HFFc6 (cell line): ENCODE data around the gene TRAPPC10. TPM values are rescaled to one million over a fixed set of nuclear protein-coding genes. Genes with fewer than 3 reads are reported as not detected.
A peak's percentile ranks its signal among the peaks of the same experiment; 100 is the strongest.

ENCODE experiments used
- DNase-seq: peaks from one replicate; pipeline ENCODE4 v3.0.0-alpha.2; 2018
- H3K27ac Mint-ChIP-seq: 2 replicates; pipeline ENCODE4 v1.8.0; 2020; ENCODE audit warnings: mild to moderate bottlenecking, mixed read lengths
- H3K27me3 Mint-ChIP-seq: 2 replicates; pipeline ENCODE4 v1.8.0; 2021; ENCODE audit warnings: mild to moderate bottlenecking, moderate library complexity, mixed read lengths; ENCODE audit not compliant: insufficient read depth
- H3K36me3 Mint-ChIP-seq: 2 replicates; pipeline ENCODE4 v1.8.0; 2021; ENCODE audit warnings: low read depth, mixed read lengths
- H3K4me1 Mint-ChIP-seq: 2 replicates; pipeline ENCODE4 v1.8.0; 2020; ENCODE audit warnings: low read depth, mixed read lengths
- H3K4me3 Mint-ChIP-seq: 2 replicates; pipeline ENCODE4 v1.8.0; 2020; ENCODE audit warnings: mild to moderate bottlenecking, moderate library complexity, mixed read lengths
- H3K9me3 Mint-ChIP-seq: 2 replicates; pipeline ENCODE4 v1.8.0; 2020; ENCODE audit warnings: mild to moderate bottlenecking, mixed read lengths
- CTCF ChIP-seq: fragments of 200-600 bp; sonication (generic); IDR thresholded peaks from 2 replicates; pipeline ENCODE4 v1.5.0; 2021; ENCODE audit warnings: antibody characterized with exemption, mild to moderate bottlenecking
- total RNA-seq, 6 experiments: library from RNA; stranded (reverse); fragmentation: NEBNext Ultra II Directional; extraction: Animal tissue kit (Norgen Biotek cat#: 25700); gene quantifications; 2 replicates in 1 of 6; 3 replicates in 5 of 6; pipeline ENCODE4 v1.2.3, GENCODE V29; 2021

The TRAPPC10 gene
- total RNA-seq, 6 experiments from 2014 or later = 24.1 to 29.4 (median 27.7) TPM

DNA sequence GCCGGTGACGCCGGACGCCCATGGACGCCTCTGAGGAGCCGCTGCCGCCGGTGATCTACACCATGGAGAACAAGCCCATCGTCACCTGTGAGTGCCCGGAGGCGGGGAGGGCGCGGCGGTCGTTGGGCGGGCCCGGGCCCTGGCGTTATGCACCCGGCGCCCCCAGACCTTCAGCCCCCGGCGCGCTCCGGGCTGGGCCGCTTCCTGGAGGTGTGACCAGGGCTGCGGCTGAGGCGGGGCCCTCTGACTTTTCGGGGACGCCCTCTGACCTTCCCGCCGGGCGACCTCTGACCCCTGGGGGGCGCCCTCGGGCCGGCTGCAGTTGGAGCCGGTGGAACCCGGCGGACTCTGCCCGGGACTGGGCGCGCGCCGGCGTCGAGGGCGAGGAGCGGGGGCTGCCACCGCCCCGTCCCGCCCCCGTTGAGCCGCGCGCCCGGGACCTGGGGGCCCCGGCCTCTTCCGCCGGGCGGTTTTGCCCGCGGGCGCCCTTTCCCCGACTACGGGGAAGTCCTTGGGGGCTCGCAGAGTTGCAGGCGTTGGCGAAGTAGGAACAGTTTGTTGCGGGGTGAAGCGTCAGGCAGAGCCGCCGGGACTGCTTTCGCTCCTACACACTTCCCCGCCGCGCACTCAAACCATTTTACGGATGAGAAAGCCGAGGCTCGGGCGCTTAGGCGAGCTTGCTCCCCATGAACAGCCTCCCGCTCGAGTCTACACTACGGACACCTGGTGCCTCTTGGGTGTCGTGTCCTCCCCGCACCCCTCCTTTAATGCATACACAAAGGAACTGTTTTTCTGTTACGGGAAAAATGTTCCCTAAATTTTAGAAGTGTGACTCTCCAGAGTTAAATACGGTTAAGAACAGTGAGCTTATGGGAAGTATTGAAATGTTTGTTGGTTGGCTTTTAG lies 618 bp downstream of the TRAPPC10 start:
- H3K27ac Mint-ChIP-seq = peak overlapping the region; percentile 86
- peaks cover under 1% of the 10 kb centered on the region; the same call in 1 of the 2 replicates for H3K36me3 Mint-ChIP-seq
- H3K27me3 Mint-ChIP-seq = no peaks in the 10 kb centered on the region; the same call in 1 of the 2 replicates
- H3K4me3 Mint-ChIP-seq = peak overlapping the region; percentile 95
- H3K4me1 Mint-ChIP-seq = peaks cover 58% of the 10 kb centered on the region
- TF ChIP-seq CTCF = peak; percentile 40
- no peaks in the 10 kb centered on the region for H3K9me3 Mint-ChIP-seq
- DNase-seq = no peak

DNA sequence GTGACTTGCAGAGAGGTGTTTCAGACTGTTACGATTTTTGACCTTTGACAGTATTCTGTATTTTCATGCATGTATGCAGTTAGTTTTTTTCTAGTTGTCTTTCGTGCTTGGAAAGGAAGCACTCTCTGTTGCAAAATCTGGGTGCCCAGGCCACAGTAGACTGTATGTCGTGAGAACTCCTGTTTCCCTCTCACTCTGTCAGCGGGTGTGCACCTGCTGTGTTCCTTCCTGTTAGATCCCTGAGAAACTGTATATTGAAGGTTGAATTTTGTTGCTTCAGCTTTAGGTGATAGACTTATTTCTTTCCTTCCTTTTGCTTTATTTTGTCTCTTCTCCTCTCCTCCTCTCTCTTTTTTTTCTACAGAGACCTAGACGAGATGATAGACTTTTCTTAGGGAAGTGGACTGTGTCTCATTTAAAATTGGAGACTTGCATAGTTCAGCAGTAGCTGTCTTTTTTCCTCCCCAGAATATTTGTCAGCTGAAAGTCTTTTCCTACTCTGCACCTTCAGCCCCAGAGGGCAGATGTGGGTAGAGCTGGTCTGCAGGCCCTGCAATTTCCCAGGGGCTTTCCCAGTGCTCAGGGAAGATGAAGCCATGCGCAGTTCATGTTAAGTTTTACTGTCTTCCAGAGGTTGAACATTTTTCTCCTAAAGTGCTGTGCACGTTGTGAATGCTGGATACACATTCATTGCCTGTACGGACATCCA lies 1.4 kb downstream of the TRAPPC10 start:
- Mint-ChIP-seq H3K27me3 (no peaks in the 10 kb centered on the region; the same call in 1 of the 2 replicates), H3K9me3 (no peaks in the 10 kb centered on the region), H3K4me3 (peak overlapping the region; percentile 95), H3K27ac (peak overlapping the region; percentile 86), H3K4me1 (peaks cover 54% of the 10 kb centered on the region), H3K36me3 (peaks cover 4% of the 10 kb centered on the region; the same call in 1 of the 2 replicates)
- DNase-seq = no peak
- no peak for TF ChIP-seq CTCF

DNA sequence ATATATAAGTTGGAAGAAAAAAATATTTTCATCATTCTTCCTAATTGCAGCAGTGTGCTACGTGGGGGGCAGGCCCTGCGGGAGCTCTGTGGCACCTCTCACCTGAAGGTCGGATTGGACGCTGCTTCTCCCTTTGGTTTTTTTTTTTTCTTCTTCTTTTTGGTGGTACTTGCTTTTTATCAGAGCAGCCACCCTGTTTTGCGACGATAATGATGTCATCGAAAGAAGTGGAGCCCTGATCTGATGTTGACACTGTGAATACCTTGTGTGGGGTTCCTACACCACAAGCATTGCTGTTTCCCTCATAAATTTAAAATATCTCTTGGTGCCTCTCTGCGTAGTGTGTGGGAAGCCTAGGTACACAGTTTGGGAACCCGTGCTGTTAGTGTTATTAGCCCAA lies 5.5 kb downstream of the TRAPPC10 start:
- Mint-ChIP-seq H3K4me3 (no peak overlapping the region), H3K36me3 (peaks cover 4% of the 10 kb centered on the region; the same call in 1 of the 2 replicates), H3K4me1 (peaks cover 50% of the 10 kb centered on the region), H3K9me3 (no peaks in the 10 kb centered on the region), H3K27ac (no peak overlapping the region), H3K27me3 (no peaks in the 10 kb centered on the region)
- no peak for TF ChIP-seq CTCF
- DNase-seq = no peak

DNA sequence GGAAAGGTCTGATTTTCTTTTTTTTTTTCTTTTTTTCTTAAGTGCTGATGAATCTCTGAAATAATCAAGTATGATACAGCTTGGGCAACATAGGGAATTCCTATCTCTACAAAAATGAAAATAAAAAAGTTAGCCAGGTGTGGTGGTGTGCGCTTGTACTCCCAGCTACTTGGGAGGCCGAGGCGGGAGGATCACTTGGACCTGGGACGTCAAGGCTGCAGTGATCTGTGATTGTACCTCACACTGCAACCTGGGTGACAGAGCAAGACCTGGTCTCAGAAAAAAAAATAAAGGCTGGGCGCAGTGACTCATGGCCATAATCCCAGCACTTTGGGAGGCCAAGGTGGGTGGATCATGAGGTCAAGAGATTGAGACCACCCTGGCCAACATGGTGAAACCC lies 6.0 kb downstream of the TRAPPC10 start:
- no peak for TF ChIP-seq CTCF
- Mint-ChIP-seq H3K9me3 (no peaks in the 10 kb centered on the region), H3K4me3 (no peak overlapping the region), H3K4me1 (peaks cover 48% of the 10 kb centered on the region), H3K27me3 (no peaks in the 10 kb centered on the region), H3K27ac (no peak overlapping the region), H3K36me3 (peaks cover 4% of the 10 kb centered on the region; the same call in 1 of the 2 replicates)
- no peak for DNase-seq

- no peaks in the 10 kb centered on the region for H3K27me3 Mint-ChIP-seq
- no peak for DNase-seq
- H3K9me3 Mint-ChIP-seq = no peaks in the 10 kb centered on the region
These were observed 6.9 kb downstream of the TRAPPC10 start for GRCh38 chr21:44018813-44019567.

More at GRCh38 chr21:44018813-44019567, 6.9 kb downstream of the TRAPPC10 start:
- 0 out of 2 replicates have a peak, but pooled peaks cover 4% of the 10 kb centered on the region for H3K36me3 Mint-ChIP-seq
- no peak overlapping the region for H3K27ac Mint-ChIP-seq
- no peak overlapping the region for H3K4me3 Mint-ChIP-seq
- TF ChIP-seq CTCF = 0 out of 2 replicates have a peak, but pooled peaks have one; percentile 14
- peaks cover 40% of the 10 kb centered on the region for H3K4me1 Mint-ChIP-seq
